Glomerular endothelial cell (primary cell): ENCODE data around the gene WNT5B. TPM values are rescaled to one million over a fixed set of nuclear protein-coding genes. Genes with fewer than 3 reads are reported as not detected.
"Not testable (repeated sequence)": the region's sequence is repeated elsewhere in the genome, so short reads cannot be mapped to it uniquely, and the experiment has no call there.

ENCODE experiments used
- DNase-seq: peaks from one replicate; pipeline ENCODE4 v3.0.0-alpha.2; 2011; ENCODE audit warnings: low read depth, low spot score; ENCODE audit errors: extremely low read depth
- total RNA-seq: library from RNA; depleted of rRNA; stranded (reverse); fragments of >200 nt; gene quantifications from 2 replicates; pipeline ENCODE4 v1.2.3, GENCODE V29; 2015

The WNT5B gene
- total RNA-seq, 1 donor from 2014 or later = 9.6 TPM

GRCh38 chr12:1595690-1596347, 33.2 kb upstream of the WNT5B start:
- no peak for DNase-seq

- no peak for DNase-seq
Observed at GRCh38 chr12:1598757-1599156, 30.3 kb upstream of the WNT5B start.

- DNase-seq = not testable (repeated sequence)
Observed at GRCh38 chr12:1602706-1603105, 26.3 kb upstream of the WNT5B start.

GRCh38 chr12:1603269-1603993, 25.6 kb upstream of the WNT5B start:
- no peak for DNase-seq

- no peak for DNase-seq
Observed at GRCh38 chr12:1604464-1604863, 24.6 kb upstream of the WNT5B start.

GRCh38 chr12:1605129-1606020, 23.7 kb upstream of the WNT5B start:
- DNase-seq = no peak

- no peak for DNase-seq
Observed at GRCh38 chr12:1606021-1606622, 22.9 kb upstream of the WNT5B start.

- no peak for DNase-seq
Observed at GRCh38 chr12:1607940-1608712, 20.9 kb upstream of the WNT5B start.

- no peak for DNase-seq
Observed at GRCh38 chr12:1608713-1609119, 20.3 kb upstream of the WNT5B start.

GRCh38 chr12:1610072-1610643, 18.9 kb upstream of the WNT5B start:
- no peak for DNase-seq

- DNase-seq = no peak
Observed at GRCh38 chr12:1611803-1612572, 17.0 kb upstream of the WNT5B start.

- no peak for DNase-seq
Observed at GRCh38 chr12:1613860-1614259, 15.2 kb upstream of the WNT5B start.

GRCh38 chr12:1614360-1614759, 14.7 kb upstream of the WNT5B start:
- no peak for DNase-seq

GRCh38 chr12:1616233-1617066, 12.6 kb upstream of the WNT5B start:
- no peak for DNase-seq

GRCh38 chr12:1618489-1618888, 10.5 kb upstream of the WNT5B start:
- DNase-seq = no peak

- no peak for DNase-seq
Observed at GRCh38 chr12:1619159-1619558, 9.9 kb upstream of the WNT5B start.

- no peak for DNase-seq
Observed at GRCh38 chr12:1619587-1619986, 9.4 kb upstream of the WNT5B start.

- DNase-seq = no peak
Observed at GRCh38 chr12:1620092-1620491, 8.9 kb upstream of the WNT5B start.
